OCI-M1 (cell line): Measurements from ENCODE around the gene AOC3.
"Not testable (repeated sequence)": the region's sequence is repeated elsewhere in the genome, so short reads cannot be mapped to it uniquely, and the experiment has no call there.

ENCODE experiments used
- DNase-seq: peaks from one replicate; lab custom pipeline; 2025; lab: John Stamatoyannopoulos, UW

AOC3 gene

DNA sequence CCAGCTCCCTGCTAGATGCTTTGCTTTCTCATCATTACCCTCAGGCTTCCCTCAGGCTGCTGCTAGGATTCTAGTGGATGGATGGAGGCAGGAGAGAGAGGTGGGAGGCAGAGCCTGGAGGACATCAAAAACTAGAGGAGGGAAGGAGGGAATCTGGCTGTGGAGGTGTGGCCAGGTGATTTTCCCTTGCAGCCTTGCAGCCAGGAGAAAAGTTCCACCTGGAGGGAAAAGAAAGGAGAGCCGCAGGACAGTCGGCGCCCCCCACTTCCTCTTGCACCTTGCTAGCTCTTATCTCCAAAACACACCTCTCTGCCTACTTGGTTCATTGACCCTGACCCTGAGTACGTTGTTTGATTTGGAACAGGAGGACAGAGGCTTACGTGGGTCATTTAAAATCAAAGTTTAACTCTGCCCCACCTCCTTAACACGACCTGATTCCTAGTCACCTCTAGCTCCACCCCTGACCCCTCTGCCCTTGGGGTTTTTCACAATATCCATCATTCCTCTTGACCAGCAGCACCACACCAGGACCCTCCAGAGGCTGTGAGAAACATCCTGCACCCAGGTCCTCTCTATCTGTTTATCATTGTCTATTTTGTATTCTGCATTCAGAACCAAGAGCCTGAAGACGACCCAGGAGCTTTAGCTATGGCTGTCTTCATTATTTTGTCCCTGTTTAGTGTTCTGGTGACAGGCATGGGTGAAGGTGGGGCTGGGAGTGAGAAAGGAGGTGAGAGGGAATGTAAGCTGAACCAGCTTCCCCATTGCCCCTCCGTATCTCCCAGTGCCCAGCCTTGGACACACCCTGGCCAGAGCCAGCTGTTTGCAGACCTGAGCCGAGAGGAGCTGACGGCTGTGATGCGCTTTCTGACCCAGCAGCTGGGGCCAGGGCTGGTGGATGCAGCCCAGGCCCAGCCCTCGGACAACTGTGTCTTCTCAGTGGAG is 15.9 kb downstream of the AOC3 start:
- no peak for DNase-seq

DNA sequence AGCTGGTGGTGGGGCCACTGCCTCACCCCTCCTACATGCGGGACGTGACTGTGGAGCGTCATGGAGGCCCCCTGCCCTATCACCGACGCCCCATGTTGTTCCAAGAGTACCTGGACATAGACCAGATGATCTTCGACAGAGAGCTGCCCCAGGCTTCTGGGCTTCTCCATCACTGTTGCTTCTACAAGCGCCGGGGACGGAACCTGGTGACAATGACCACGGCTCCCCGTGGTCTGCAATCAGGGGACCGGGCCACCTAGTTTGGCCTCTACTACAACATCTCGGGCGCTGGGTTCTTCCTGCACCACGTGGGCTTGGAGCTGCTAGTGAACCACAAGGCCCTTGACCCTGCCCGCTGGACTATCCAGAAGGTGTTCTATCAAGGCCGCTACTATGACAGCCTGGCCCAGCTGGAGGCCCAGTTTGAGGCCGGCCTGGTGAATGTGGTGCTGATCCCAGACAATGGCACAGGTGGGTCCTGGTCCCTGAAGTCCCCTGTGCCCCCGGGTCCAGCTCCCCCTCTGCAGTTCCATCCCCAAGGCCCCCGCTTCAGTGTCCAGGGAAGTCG is 16.8 kb downstream of the AOC3 start:
- not testable (repeated sequence) for DNase-seq

DNA sequence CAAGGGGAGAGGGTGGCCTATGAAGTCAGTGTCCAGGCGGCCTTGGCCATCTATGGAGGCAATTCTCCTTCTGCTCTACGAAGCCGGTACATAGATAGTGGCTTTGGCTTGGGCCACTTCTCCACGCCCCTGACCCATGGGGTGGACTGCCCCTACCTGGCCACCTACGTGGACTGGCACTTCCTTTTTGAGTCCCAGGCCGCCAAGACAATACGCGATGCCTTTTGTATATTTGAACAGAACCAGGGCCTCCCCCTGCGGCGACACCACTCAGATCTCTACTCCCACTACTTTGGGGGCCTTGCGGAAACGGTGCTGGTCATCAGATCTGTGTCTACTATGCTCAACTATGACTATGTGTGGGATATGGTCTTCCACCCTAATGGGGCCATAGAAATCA is 17.3 kb downstream of the AOC3 start:
- no peak for DNase-seq

DNA sequence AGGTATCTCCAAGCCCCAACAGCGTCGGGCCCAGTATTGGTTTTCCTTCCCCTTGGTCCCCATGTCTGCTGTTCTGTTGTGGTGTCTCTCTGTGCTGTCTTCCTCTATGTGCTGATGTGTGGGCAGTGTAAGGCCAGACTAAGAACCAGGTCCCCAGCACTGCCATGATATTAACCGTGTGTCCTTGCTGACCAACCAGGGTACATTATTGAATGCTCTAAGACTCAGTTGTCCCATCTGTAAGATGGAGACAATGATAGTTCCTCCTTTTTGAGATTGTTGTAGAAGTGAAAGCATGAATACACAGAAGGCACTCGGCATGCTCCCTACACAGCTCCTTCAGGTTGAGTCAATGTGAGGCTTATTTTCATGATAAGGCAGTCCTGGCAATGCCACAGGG is 20.6 kb downstream of the AOC3 start:
- no peak for DNase-seq

DNA sequence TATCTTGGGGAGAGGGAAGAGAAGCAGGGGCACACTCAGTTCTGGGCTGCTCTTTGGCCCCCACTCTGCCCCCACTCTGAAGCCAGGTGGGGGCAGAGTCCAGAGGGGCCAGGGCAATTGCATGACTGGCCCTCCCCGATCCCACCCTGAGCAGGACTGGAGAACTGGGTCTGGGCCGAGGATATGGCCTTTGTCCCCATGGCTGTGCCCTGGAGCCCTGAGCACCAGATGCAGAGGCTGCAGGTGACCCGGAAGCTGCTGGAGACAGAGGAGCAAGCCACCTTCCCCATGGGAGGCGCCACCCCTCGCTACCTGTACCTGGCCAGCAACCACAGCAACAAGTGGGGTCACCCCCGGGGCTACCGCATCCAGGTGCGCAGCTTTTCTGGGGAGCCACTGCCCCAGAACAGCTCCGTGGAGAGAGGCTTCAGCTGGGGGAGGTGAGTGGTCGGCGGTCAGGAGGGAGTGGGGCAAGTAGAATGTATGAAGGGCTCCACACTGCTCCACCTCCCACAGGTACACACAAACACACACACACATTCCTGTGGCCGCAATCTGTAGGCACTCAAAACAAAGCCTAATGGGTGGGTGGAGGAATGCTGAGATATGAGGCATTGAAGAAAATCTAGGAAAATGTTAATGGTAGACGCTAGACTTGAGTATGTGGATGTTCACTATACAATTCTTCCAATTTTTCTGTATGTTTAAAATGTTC is 21.4 kb downstream of the AOC3 start:
- DNase-seq: no peak

DNA sequence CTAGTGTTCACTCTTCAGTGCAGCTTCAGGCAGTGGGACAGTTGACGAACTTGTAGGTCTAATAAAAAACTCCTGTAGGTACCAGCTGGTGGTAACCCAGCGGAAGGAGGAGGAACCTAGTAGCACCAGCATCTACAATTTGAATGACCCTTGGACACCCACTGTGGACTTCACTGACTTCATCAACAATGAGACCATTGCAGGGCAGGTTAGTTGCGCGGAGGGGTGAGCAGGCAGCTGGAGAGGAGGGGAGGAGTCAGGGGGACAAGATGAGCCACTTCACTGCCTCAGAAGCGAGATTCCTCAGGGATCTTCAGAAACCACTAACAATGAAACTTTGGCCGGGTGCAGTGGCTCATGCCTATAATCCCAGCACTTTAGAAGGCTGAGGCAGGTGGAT is 22.3 kb downstream of the AOC3 start:
- DNase-seq: no peak

DNA sequence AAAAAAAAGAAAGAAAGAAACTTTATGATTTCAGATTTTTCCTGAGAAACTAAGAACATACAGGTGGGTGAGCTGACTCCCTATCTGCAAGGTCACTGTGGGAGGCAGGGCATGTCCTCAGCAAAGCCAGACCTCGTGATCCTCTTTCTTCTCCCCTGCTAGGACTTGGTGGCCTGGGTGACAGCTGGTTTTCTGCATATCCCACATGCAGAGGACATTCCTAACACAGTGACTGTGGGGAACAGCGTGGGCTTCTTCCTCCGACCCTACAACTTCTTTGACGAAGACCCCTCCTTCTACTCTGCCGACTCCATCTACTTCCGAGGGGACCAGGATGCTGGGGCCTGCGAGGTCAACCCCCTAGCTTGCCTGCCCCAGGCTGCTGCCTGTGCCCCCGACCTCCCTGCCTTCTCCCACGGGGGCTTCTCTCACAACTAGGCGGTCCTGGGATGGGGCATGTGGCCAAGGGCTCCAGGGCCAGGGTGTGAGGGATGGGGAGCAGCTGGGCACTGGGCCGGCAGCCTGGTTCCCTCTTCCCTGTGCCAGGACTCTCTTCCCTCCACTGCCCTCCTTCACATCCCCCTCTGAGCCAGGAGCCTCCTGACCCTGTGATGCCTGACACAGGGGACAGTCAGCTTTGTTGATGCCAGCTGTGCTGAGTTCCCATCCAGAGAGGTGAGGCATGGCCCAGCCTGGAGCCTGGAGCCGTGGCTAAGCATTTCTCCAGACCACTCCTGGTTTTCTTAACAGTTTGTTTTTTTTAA is 23.1 kb downstream of the AOC3 start:
- DNase-seq: not testable (repeated sequence)

DNA sequence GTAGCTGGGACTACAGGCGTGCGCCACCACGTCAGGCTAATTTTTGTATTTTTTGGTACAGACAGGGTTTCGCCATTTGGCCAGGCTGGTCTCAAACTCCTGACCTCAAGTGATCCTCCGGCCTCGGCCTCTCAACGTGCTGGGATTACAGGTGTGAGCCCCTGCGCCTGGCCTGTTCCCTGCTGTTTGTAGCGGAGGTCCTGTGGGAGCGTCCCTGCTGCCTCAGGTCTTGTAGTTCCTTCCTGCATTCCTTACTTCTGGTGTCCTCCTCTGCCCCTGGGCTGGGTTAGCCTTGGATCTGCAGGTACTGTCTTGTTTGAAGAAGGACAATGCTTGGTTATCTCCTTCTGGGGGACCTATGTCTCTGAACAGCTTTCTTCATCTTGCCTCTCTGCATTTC is 26.0 kb downstream of the AOC3 start:
- DNase-seq: no peak

DNA sequence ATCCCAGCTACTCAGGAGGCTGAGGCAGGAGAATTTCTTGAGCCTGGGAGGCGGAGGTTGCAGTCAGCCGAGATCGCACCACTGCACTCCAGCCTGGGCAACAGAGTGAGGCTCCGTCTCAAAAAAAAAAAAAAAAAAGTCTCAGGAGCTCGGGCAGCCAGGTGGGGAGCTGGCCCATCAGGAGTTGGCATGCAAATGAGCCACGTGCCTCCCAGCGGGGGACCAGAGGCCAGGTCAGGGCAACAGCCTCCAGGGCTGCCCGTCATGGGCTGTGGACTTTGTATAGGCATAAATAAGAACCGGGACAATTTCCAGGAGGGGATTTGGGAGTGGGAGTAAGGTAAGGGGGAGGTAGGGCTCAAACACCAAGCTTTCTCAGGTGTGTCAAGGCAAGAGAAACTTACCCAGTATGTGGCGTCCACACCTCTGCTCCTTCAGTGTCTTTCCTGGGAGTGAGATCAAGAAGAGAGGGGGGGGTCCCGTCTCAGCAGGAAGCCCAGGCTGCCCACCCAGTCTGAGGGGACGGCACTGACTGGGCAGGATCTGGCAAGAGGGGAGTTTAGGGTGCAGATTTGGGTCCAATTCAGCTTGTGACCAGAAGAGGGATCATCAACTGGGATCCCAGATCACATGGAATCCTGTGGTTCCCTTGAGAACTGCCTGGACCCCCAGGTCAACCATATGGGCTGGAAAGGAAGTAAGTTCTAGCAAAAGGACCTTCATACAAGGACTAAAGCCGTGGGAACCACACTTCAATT is 27.3 kb downstream of the AOC3 start:
- no peak for DNase-seq

DNA sequence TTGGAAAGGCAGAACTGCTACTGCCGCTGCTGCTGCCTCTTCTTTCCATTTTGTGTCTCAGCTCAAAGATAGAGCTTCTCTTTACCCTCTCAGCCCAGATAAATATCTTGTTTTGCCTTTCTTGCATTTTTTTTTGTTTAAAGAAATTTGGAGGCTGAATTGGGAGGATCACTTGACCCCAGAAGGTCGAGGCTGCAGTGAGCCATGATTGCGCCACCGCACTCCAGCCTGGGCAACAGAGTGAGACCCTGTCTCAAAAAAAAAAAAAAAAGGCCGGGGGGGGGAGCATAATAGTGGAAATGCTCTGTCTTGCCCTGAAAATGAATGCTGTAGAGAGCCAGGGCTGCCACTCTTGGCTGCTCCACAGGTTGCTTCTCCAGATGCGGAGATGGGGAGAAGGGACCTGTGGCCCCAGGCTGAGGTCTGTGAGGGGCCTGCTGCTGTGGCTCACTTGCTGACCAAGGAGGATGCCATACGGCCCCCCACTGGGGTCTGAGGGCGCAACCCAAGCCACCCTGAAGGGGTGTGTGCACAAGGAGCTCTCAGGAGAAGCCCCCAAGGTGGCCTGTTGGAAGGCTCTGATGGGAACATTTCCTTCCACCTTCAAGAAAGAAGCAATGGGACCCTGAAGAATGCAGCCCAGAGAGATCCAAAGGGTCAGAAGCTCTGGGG is 28.1 kb downstream of the AOC3 start:
- DNase-seq: no peak

DNA sequence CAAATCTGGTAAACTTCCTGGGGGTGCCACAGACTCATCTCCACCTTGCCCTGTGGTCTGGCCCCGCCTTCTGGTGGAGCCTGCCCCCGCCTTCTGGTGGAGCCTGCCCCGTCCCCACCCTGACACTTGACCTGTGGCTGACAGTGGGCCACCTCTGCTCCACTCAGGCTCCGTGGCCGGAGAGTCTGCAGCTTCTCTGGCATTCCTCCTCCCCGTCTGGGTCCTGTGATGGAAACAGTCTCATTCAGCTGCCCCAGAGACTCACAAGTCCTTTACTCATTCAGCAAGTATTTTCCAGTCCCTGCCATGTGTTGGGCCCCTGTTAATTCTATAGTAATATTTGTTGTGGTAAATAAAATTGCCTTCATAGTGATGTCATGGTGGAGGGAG is 28.6 kb downstream of the AOC3 start:
- DNase-seq: no peak

DNA sequence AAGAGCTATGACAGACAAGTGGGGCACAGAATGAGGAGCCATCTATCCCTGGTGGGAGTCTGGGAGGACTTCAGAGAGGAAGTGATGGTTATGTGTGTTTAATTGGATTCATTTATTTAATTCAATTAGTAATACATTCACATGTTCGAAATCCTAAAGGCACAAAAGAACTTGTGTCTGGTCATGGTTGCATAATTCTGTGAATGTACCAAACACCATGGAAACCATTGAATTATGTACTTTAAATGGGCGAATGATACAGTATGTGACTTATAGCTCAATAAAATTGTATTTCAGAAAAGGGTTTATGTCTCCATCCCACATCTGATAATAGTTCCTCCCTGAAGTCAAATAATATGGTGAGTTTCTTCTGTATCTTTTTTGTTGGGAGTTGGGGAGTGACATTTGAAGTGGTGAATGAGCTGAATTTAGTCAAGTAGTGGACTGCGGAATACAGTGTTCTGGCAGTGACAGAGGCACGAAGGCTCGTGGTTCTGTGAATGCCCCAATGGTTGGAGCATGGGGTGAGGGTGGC is 29.8 kb downstream of the AOC3 start:
- DNase-seq: no peak

DNA sequence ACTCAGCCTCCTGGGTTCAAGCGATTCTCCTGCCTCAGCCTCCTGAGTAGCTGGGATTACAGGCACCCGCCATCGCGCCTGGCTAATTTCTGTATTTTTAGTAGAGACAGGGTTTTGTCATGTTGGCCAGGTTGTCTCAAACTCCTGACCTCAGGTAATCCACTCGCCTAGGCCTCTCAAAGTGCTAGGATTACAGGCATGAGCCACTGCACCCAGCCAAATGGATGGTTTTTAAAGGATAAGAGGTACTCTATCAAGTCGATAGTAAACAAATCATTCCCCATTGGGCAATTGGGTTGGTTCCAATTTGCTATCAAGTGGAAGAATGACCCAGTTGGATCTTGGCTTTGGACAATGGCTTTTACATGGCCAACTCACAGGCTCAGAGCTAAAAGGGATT is 30.7 kb downstream of the AOC3 start:
- not testable (repeated sequence) for DNase-seq

DNA sequence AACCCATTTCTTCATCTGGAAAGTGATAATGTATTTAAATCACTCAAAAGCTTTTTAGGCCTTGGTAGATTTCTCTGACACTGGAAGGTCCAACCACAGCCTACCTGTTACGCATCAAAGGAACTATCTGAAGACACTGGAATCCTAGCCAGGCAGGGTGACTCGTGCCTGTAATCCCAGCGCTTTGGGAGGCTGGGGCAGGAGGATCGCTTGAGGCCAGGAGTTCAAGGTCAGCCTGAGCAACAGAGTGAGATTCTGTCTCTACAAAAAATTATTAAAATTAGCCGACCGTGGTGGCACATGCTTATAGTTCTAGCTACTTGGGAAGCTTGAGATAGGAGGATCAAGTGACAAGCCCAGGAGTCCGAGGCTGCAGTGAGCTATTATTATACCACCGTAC is 31.2 kb downstream of the AOC3 start:
- DNase-seq: no peak

DNA sequence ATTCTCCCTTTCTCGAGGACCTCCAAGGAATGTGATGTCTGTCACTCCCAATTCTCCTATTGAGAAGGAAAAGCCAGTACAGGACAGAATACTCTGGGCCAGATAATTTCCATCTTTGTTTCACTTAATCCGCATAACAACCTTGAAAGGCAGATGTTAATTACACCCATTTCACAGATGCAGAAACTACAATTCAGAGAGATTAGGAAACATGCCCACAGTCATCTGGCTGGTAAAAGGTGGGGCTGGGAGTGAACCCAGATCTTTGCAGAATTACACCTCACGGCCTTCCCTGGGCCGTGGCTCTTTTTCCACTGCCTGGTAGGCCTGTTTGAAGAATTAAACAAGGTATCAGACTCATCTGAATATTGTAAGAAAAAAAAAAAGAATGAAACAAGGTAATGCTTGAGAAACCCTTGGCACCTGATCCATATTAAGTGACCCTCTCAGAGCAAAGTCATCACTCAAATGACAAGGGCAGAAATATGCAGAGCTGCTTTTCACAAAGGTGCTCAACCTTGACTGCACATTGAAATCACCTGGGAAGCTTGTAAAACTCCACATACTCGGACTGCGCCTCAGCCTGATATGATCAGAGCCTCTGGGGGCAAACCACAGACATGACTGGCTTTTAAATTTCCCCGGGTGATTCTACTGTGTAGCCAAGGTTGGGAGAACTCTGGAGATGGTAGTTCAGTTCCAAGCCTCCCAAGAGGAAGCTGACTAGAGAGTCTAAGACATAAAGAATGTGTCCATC is 33.0 kb downstream of the AOC3 start:
- peak; percentile 11 for DNase-seq

DNA sequence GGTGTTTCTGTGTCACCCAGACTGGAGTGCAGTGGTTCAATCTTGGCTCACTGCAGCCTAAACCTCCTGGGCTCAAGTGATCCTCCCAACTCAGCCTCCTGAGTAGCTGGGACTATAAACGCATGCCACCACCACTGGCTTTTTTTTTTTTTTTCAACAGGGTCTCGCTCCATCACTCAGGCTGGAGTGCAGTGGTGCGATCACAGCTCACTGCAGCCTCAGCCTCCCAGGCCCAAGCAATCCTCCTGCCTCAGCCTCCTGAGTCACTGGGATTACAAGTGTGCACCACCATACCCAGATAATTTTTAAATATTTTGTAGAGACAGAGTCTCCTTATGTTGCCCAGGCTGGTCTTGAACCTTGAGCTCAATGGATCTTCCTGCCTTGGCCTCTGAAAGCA is 34.8 kb downstream of the AOC3 start:
- not testable (repeated sequence) for DNase-seq

DNA sequence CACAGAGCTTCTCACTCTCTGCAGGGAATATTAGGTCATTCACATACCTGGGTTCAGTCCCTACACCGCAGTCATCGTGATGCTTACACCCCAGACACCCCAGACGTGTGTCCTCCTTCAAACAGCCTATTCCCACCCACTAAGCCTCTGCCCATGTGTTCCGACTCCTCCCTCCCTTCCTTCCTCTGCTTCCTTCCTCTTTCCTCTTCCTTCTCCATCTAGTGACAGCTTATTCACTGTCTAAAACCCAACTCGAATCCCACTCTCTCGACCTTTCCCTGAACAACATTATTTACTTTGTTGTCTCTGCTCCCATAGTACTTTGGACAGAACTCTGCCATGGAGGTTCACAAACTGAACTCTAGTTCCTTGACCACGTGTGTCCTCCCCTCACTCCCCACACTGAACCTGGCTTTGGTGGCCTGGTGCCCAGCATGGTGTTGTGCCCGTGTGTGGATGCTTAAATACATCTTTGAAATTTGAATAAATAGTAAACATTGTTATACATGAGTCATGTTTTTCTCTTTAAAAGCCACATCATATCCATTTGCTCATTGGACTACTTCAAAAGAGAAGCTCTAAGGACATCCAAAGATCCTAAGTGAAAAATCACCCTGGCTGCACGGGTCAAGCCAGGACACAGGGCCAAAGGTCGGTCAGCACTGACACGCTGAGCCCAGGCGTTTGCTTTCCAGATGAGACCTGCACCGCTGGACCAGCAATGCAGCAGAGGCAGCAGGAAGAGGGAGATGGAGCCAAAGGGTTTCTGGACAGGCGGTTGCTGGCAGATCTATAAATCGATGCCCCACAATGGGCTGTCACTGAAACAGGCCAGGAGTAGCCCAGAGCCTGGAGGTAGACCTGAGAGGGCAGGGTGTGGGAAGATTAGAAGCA is 35.5 kb downstream of the AOC3 start:
- DNase-seq: no peak

DNA sequence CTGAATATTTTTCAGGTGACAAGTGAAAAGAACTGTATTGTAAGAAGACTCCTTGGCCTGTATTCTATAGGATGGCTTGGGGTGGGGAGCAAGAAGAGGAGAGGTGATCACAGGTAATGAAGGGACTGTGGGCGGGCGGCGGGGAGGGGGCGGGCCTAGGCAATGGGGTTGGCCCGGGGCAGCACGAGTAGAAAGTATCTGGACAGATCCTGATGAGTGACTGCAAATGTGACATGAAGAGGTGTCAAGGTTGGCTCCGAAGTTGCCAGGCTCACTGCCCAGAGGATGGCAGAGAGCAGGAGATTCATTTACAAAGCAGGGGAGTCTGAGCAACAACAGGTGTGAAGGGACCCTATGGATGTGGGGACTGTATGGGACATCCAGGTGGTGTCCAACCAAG is 38.8 kb downstream of the AOC3 start:
- DNase-seq: no peak
